ENCODE results near the gene KLF9.
"Not testable (repeated sequence)": the region's sequence is repeated elsewhere in the genome, so short reads cannot be mapped to it uniquely, and the experiment has no call there.

DNA sequence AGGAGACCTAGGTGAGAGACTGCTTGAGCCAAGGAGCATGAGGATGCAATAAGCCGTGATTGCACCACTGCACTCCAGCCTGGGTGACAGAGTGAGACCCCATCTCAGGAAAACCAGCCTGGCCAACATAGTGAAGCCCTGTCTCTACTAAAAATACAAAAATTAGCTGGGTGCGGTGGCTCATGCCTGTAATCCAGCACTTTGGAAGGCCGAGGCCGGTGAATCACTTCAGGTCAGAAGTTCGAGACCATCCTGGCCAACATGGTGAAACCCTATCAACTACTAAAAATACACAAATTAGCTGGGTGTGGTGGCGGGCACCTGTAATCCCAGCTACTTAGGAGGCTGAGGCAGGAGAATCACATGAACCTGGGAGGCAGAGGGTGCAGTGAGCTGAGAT lies 13.2 kb downstream of the KLF9 start:
- TF ChIP-seq EP300, CTCF (IDR thresholded peaks at IDR 0.05): not testable (repeated sequence)

All from ovary (tissue), 3 donors.